Osteoblast (primary cell): ENCODE data around the gene TMEM125. TPM values are rescaled to one million over a fixed set of nuclear protein-coding genes. Genes with fewer than 3 reads are reported as not detected.
A peak's percentile ranks its signal among the peaks of the same experiment; 100 is the strongest.

Source experiments
- DNase-seq: peaks from one replicate; pipeline ENCODE4 v3.0.0; 2011; ENCODE audit warnings: low spot score, mixed read lengths; ENCODE audit not compliant: insufficient read length; ENCODE audit errors: missing footprints
- H2AFZ ChIP-seq: 2 replicates; pipeline ENCODE4 v1.6.0; 2011; ENCODE audit warnings: mild to moderate bottlenecking, low read length
- H3K27ac ChIP-seq: 2 replicates; pipeline ENCODE4 v1.5.1; 2011; ENCODE audit warnings: mild to moderate bottlenecking, low read depth, low read length, moderate library complexity
- H3K27me3 ChIP-seq: 2 replicates; pipeline ENCODE4 v1.6.0; 2012; ENCODE audit warnings: mild to moderate bottlenecking, control low read depth, inconsistent platforms, low read length, moderate library complexity; ENCODE audit not compliant: insufficient read depth
- H3K36me3 ChIP-seq: 2 replicates; pipeline ENCODE4 v1.5.1; 2011; ENCODE audit warnings: mild to moderate bottlenecking, low read length, control low read depth, moderate library complexity; ENCODE audit not compliant: insufficient read depth
- H3K4me1 ChIP-seq: 2 replicates; pipeline ENCODE4 v1.5.1; 2011; ENCODE audit warnings: mild to moderate bottlenecking, low read length, control low read depth, moderate library complexity; ENCODE audit not compliant: insufficient read depth
- H3K4me2 ChIP-seq: 2 replicates; pipeline ENCODE4 v1.6.0; 2011; ENCODE audit warnings: mild to moderate bottlenecking, low read length; ENCODE audit not compliant: insufficient read depth
- H3K4me3 ChIP-seq: fragments of 200-600 bp; sonication (generic); 3 replicates; pipeline ENCODE4 v1.5.1; 2012; ENCODE audit warnings: mild to moderate bottlenecking, low read length, inconsistent platforms; ENCODE audit not compliant: insufficient read depth
- H3K79me2 ChIP-seq: 2 replicates; pipeline ENCODE4 v1.6.0; 2012; ENCODE audit warnings: mild to moderate bottlenecking, low read length, control low read depth, inconsistent platforms; ENCODE audit not compliant: insufficient read depth
- H3K9me3 ChIP-seq: 2 replicates; pipeline ENCODE4 v1.5.1; 2011; ENCODE audit warnings: low read depth, low read length, control low read depth
- H4K20me1 ChIP-seq: 2 replicates; pipeline ENCODE4 v1.6.0; 2012; ENCODE audit warnings: mild to moderate bottlenecking, low read length, control low read depth; ENCODE audit not compliant: insufficient read depth
- total RNA-seq: library from RNA; depleted of rRNA; stranded (reverse); fragments of >200 nt; gene quantifications from 2 replicates; pipeline ENCODE4 v1.2.3, GENCODE V29; 2012
- TF ChIP-seq, protein P1 (sequence below): IDR thresholded peaks from 2 replicates; pipeline ENCODE4 v1.5.1; 2011; ENCODE audit warnings: mild to moderate bottlenecking, low read depth, low read length, moderate library complexity; ENCODE audit errors: extremely low read depth

Gene TMEM125
- total RNA-seq, 1 donor, result not detected

DNA sequence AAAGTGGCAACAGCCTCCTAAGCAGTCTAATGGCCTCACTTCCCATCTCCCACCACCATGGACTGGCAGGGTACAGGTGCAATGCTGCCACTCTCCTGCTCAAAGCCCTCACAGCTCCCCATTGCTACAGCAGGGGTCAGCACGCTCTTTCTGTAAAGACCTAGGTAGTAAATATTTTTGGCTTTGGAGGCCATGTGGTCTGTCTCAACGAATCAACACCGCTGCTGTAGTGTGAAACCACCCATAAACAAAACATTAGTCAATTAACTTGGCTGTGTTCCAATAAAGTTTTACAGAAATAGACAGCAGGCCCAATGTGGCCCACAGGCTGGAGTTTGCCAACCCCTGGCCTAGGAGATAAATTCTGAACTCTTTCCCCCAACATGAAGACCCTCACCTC, 44.6 kb upstream of the TMEM125 start:
- Histone ChIP-seq H3K27me3 (no peaks in the 10 kb centered on the region), H3K4me1 (no peaks in the 10 kb centered on the region), H3K27ac (no peak overlapping the region), H3K9me3 (no peaks in the 10 kb centered on the region), H2AFZ (no peak overlapping the region), H3K79me2 (no peaks in the 10 kb centered on the region), H4K20me1 (no peaks in the 10 kb centered on the region), H3K4me2 (no peak overlapping the region), H3K36me3 (no peaks in the 10 kb centered on the region), H3K4me3 (no peak overlapping the region)
- TF ChIP-seq, protein P1, sequence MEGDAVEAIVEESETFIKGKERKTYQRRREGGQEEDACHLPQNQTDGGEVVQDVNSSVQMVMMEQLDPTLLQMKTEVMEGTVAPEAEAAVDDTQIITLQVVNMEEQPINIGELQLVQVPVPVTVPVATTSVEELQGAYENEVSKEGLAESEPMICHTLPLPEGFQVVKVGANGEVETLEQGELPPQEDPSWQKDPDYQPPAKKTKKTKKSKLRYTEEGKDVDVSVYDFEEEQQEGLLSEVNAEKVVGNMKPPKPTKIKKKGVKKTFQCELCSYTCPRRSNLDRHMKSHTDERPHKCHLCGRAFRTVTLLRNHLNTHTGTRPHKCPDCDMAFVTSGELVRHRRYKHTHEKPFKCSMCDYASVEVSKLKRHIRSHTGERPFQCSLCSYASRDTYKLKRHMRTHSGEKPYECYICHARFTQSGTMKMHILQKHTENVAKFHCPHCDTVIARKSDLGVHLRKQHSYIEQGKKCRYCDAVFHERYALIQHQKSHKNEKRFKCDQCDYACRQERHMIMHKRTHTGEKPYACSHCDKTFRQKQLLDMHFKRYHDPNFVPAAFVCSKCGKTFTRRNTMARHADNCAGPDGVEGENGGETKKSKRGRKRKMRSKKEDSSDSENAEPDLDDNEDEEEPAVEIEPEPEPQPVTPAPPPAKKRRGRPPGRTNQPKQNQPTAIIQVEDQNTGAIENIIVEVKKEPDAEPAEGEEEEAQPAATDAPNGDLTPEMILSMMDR, result no peak
- no peak for DNase-seq

DNA sequence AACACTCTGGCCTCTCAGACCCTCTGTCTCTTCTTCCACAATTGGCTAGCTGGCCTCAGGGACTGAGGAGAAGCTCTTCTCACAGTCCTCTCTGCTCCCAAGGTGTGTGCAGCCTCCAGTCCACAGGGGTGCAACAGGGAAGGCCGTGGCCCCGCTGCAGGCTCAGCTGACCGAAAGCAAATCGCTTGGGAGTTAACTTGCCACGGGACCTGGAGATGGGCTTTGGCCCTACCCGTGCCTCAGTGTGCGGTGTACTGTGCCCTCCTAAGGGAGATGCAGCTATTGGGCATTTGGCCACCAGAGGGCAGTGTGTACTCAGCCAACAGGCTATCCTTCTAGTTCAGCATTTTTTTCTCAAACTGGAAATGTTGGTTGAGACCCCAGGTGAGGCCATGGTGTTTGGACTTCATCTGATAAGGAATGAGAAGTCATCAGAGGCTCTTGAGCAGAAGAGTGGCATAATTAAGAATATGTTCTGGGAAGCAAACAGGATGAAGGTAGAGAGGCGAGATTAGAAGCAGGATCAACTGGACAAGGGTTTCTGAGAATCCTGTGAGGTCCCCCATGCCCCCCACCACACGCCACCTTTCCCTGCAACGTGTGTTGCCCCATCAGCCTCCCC, 42.5 kb upstream of the TMEM125 start:
- H3K36me3 ChIP-seq, result no peaks in the 10 kb centered on the region
- no peak overlapping the region for H3K4me2 ChIP-seq
- H3K27me3 ChIP-seq, result no peaks in the 10 kb centered on the region
- H2AFZ ChIP-seq, result no peak overlapping the region
- TF ChIP-seq, protein P1, result peak; percentile 95
- no peaks in the 10 kb centered on the region for H3K9me3 ChIP-seq
- no peak overlapping the region for H3K4me3 ChIP-seq
- H3K27ac ChIP-seq, result no peak overlapping the region
- H4K20me1 ChIP-seq, result no peaks in the 10 kb centered on the region
- H3K79me2 ChIP-seq, result no peaks in the 10 kb centered on the region
- peak; percentile 94 for DNase-seq
- H3K4me1 ChIP-seq, result peaks cover 6% of the 10 kb centered on the region

DNA sequence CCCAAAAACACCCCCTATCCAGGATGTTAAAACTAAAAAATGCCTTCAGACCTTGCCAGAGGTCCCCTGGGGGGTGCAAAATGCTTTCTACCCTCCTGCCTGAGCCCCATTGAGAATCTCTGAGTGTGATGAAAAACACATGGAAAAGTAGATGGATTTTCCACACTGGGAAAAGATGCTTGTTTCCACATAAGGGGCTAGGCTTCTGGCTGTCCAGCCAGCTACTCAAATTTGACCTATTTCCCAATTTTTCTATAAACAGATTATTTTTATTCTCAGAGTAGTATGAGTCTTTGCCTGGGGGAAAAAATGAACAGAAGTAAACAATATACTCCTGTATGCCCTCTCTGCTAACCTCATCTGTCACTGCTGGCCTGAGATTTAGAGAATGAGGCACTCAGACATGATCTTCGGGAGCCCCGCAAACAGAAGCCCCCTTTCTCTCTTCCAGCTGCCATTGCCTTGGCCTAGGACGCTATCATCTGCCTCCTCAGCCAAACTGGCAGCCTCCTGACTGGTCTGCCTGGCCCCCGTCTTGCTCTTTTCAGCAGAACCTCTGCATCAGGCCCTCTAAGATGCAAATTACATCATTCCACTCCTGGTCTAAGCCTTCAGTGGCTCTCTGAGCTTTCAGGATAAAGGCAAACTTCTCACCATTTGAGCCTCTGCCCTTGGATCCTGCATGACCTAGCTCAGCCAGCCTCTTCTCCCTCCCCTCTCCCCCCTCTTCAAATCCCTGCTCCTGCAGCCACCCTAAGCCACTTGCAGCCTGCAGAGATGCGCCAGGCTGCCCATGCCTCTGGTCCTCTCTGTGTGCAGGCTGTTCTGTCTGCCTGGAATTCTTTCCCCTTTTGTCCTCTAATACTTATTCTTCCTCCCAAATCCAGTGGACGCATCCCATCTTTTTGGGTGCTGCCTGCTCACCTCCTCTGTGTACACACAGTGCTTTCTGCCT, 39.7 kb upstream of the TMEM125 start:
- Histone ChIP-seq H2AFZ (peak overlapping the region; percentile 27), H3K4me3 (no peak overlapping the region), H3K27ac (no peak overlapping the region), H4K20me1 (no peaks in the 10 kb centered on the region), H3K36me3 (no peaks in the 10 kb centered on the region), H3K4me1 (peaks cover 11% of the 10 kb centered on the region), H3K27me3 (no peaks in the 10 kb centered on the region), H3K9me3 (no peaks in the 10 kb centered on the region), H3K79me2 (no peaks in the 10 kb centered on the region), H3K4me2 (no peak overlapping the region)
- no peak for DNase-seq
- TF ChIP-seq, protein P1, result no peak

DNA sequence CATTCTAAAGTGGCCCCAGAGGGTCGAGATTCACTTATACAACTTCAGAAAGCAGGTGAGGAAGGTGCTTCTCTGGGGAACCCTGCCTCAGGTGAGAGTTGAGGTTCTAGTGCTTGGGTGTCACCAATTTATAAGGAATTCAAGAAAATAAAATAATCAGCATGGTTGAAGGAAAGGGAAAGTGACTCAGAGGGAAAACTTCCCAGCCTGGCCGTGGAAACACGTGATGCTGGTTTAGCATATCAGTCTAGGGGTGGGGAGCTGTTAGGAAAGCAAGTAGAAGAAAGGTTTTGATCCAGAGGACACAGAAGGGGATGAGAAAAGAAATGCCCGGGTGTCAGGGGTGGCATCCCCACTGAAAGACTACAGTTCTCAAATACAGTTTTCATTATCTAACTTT, 37.7 kb upstream of the TMEM125 start:
- TF ChIP-seq, protein P1, result no peak
- Histone ChIP-seq H3K27me3 (no peaks in the 10 kb centered on the region), H3K9me3 (no peaks in the 10 kb centered on the region), H3K4me2 (peak overlapping the region; percentile 34), H3K79me2 (no peaks in the 10 kb centered on the region), H3K27ac (peak overlapping the region; percentile 3), H3K4me1 (peaks cover 11% of the 10 kb centered on the region), H2AFZ (peak overlapping the region; percentile 85), H4K20me1 (no peaks in the 10 kb centered on the region), H3K36me3 (no peaks in the 10 kb centered on the region), H3K4me3 (no peak overlapping the region)
- DNase-seq, result peak; percentile 91
